K562 (cell line): ENCODE results near the gene HMBS. TPM values are rescaled to one million over a fixed set of nuclear protein-coding genes. Genes with fewer than 3 reads are reported as not detected.

Experiments
- CEBPB ChIP-seq: fragments of 450-650 bp; IDR thresholded peaks from 2 replicates; pipeline ENCODE4 v1.6.1; 2016; ENCODE audit warnings: missing genetic modification characterization, missing compliant biosample characterization
- MGA ChIP-seq: fragments of 450-650 bp; IDR thresholded peaks from 2 replicates; pipeline ENCODE4 v1.6.1; 2016; ENCODE audit warnings: mild to moderate bottlenecking, moderate library complexity
- NR0B1 ChIP-seq: fragments of 450-650 bp; IDR thresholded peaks from one replicate; pipeline ENCODE4 v1.6.1; 2018; ENCODE audit warnings: mild to moderate bottlenecking, moderate library complexity; ENCODE audit not compliant: partially characterized antibody
- REST ChIP-seq, 2 experiments: fragments of 450-650 bp; formaldehyde crosslinking in 1 of 2; IDR thresholded peaks; 2 replicates each; pipeline versions ENCODE4 v1.4.0 to v1.6.1; 2014 to 2020; ENCODE audit warnings: mild to moderate bottlenecking in 2 of 2, borderline replicate concordance in 1 of 2, low read depth in 1 of 2
- SMAD4 ChIP-seq: fragments of 250-450 bp; sonication (Bioruptor Pico); conservative IDR thresholded peaks from 2 replicates; pipeline ENCODE4 v1.8.0; 2021; ENCODE audit warnings: inconsistent platforms, mild to moderate bottlenecking, moderate library complexity
- ZC3H11A ChIP-seq: IDR thresholded peaks from 2 replicates; pipeline ENCODE4 v1.6.1; 2012; ENCODE audit warnings: low read depth, low read length, improper control_type of control experiment
- polyA plus RNA-seq, 8 experiments: library from polyadenylated mRNA; depleted of rRNA in 4 of 8; stranded (reverse) in 5 of 8; unstranded in 3 of 8; fragments of >200 nt; fragmentation: Nextera tagmentation in 2 of 8; fragmentation: Illumina TruSeq in 1 of 8; extraction: Ambion mirVana in 2 of 8; extraction: Trizol in 1 of 8; gene quantifications; 2 replicates each; pipeline versions ENCODE4 v1.2.1 to v1.2.3, GENCODE V29; 2011 to 2014; ENCODE audit warnings: inconsistent platforms in 1 of 8, missing spikeins in 1 of 8
- total RNA-seq, 7 experiments: library from RNA; depleted of rRNA in 6 of 7; stranded (reverse); fragments of >200 nt in 6 of 7; fragmentation: Illumina TruSeq in 2 of 7; extraction: Trizol in 2 of 7; gene quantifications; 2 replicates each; pipeline versions ENCODE4 v1.2.1 to v1.2.3, GENCODE V29; 2011 to 2021; ENCODE audit warnings: low replicate concordance in 1 of 7

Gene HMBS
- total and polyA plus RNA-seq, 9 of the 15 experiments (the other 6 are each of a cell fraction or from before 2014, with no cell fraction given): 56.9 to 385 (median 286) TPM

- TF ChIP-seq REST (IDR thresholded peaks at IDR 0.05; ENCODE audit: borderline replicate concordance) (0 out of 2 replicates have a peak, but pooled peaks have one; percentile 6), REST (CRISPR knock-in tag; IDR thresholded peaks at IDR 0.05; ENCODE audit: low read depth) (no peak), NR0B1 (no peak), CEBPB (tag) (no peak), SMAD4 (CRISPR knock-in tag) (peak; percentile 92), MGA (no peak), ZC3H11A (no peak)
Observed at GRCh38 chr11:119085437-119085847, 761 bp downstream of the HMBS start (continued).
